Bronchial epithelial cell (primary cell): Measurements from ENCODE around the gene CDH13. TPM values are rescaled to one million over a fixed set of nuclear protein-coding genes. Genes with fewer than 3 reads are reported as not detected.

ENCODE experiments used
- DNase-seq: peaks from one replicate; pipeline ENCODE4 v3.0.0-alpha.2; 2010; ENCODE audit warnings: low read depth
- FAIRE-seq: peaks from 2 replicates; lab custom pipeline; 2011; peaks lifted over from hg19 to GRCh38; lab: Jason Lieb, UNC
- H3K27me3 ChIP-seq: 2 replicates; pipeline ENCODE4 v1.5.1; 2011; ENCODE audit warnings: low read length; ENCODE audit not compliant: control insufficient read depth, insufficient read depth
- H3K36me3 ChIP-seq: 2 replicates; pipeline ENCODE4 v1.5.1; 2011; ENCODE audit warnings: low read length; ENCODE audit not compliant: control insufficient read depth, insufficient read depth
- H3K4me3 ChIP-seq: 2 replicates; pipeline ENCODE4 v1.5.1; 2011; ENCODE audit warnings: mild to moderate bottlenecking, low read depth, low read length, control low read depth
- CTCF ChIP-seq: IDR thresholded peaks from 2 replicates; pipeline ENCODE4 v1.5.1; 2011; ENCODE audit warnings: mild to moderate bottlenecking, moderate library complexity, low read length, control low read depth, inconsistent platforms; ENCODE audit not compliant: insufficient read depth, severe bottlenecking
- total RNA-seq: library from RNA; depleted of rRNA; stranded (reverse); fragments of >200 nt; gene quantifications from 2 replicates; pipeline ENCODE4 v1.2.1, GENCODE V29; 2014

Gene CDH13
- total RNA-seq, 1 donor from 2014 or later = 31.3 TPM

- Histone ChIP-seq H3K4me3 (no peak overlapping the region), H3K27me3 (no peaks in the 10 kb centered on the region), H3K36me3 (no peaks in the 10 kb centered on the region)
- no peak for TF ChIP-seq CTCF
- DNase-seq (no peak), FAIRE-seq (no peak)
These were observed 828.9 kb downstream of the CDH13 start for GRCh38 chr16:83455716-83456115.

GRCh38 chr16:83456934-83457333 lies 830.2 kb downstream of the CDH13 start:
- H3K27me3 ChIP-seq = no peaks in the 10 kb centered on the region
- DNase-seq (no peak), FAIRE-seq (no peak)
- H3K4me3 ChIP-seq = no peak overlapping the region
- H3K36me3 ChIP-seq = no peaks in the 10 kb centered on the region
- TF ChIP-seq CTCF = no peak

- H3K36me3 ChIP-seq = no peaks in the 10 kb centered on the region
- FAIRE-seq (no peak), DNase-seq (peak; percentile 65)
- H3K27me3 ChIP-seq = no peaks in the 10 kb centered on the region
- TF ChIP-seq CTCF = no peak
- H3K4me3 ChIP-seq = no peak overlapping the region
These were observed 831.8 kb downstream of the CDH13 start for GRCh38 chr16:83458612-83459011.

- Histone ChIP-seq H3K4me3 (no peak overlapping the region), H3K27me3 (no peaks in the 10 kb centered on the region), H3K36me3 (no peaks in the 10 kb centered on the region)
- FAIRE-seq = no peak
- no peak for TF ChIP-seq CTCF
- DNase-seq = no peak
These were observed 838.2 kb downstream of the CDH13 start for GRCh38 chr16:83464991-83465390.

GRCh38 chr16:83470416-83470815 lies 843.6 kb downstream of the CDH13 start:
- FAIRE-seq = peak; percentile 40
- no peak for TF ChIP-seq CTCF
- Histone ChIP-seq H3K36me3 (no peaks in the 10 kb centered on the region), H3K27me3 (no peaks in the 10 kb centered on the region), H3K4me3 (no peak overlapping the region)
- peak; percentile 13 for DNase-seq

GRCh38 chr16:83472776-83473501 lies 846.2 kb downstream of the CDH13 start:
- DNase-seq (peak; percentile 40), FAIRE-seq (no peak)
- Histone ChIP-seq H3K36me3 (no peaks in the 10 kb centered on the region), H3K4me3 (no peak overlapping the region), H3K27me3 (no peaks in the 10 kb centered on the region)
- TF ChIP-seq CTCF = no peak
